GM12892 (cell line): Measurements from ENCODE around the gene GRAMD4.

Experiments
- POLR2A ChIP-seq: IDR thresholded peaks from 2 replicates; pipeline ENCODE4 v1.6.1; 2011; ENCODE audit warnings: low read depth, low read length, control low read depth
- POLR2AphosphoS5 ChIP-seq: IDR thresholded peaks from 2 replicates; pipeline ENCODE4 v1.6.1; 2011; ENCODE audit warnings: low read depth, low read length, control low read depth
- TAF1 ChIP-seq: IDR thresholded peaks from 2 replicates; pipeline ENCODE4 v1.6.1; 2011; ENCODE audit warnings: low read depth, mild to moderate bottlenecking, control low read depth, low read length, borderline replicate concordance

GRCh38 chr22:46674906-46675305 lies 54.7 kb downstream of the GRAMD4 start:
- no peak for TF ChIP-seq POLR2AphosphoS5
- no peak for TF ChIP-seq POLR2A
- no peak for TF ChIP-seq TAF1
